HG03378 (cell line): ENCODE results near the gene PRKN.

Experiments used
- ATAC-seq: cut with Tn5 transposase; IDR thresholded peaks from one replicate; pipeline ENCODE4 v1.9.1; 2021; ENCODE audit warnings: mild to moderate bottlenecking, moderate library complexity; ENCODE audit not compliant: unreplicated experiment

PRKN gene

DNA sequence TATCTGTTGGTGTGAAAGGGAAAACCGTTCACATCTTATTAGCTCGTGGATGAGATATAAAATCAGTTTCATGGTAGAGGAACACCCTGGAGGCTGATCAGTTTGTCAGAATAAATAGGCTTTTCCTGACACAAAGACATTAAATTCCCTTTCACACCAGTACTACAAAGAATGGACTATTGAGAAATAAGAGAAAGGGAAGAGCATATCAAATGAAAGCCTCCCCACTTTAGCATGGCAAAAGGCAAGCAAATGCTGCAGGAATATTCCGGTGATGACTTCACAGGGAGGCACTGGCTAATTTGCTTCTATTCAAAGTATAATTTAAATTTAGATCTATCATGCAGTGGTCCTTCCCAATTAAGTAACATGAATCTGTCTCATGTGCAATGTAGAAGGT, 1337.8 kb downstream of the PRKN start:
- no peak for ATAC-seq

DNA sequence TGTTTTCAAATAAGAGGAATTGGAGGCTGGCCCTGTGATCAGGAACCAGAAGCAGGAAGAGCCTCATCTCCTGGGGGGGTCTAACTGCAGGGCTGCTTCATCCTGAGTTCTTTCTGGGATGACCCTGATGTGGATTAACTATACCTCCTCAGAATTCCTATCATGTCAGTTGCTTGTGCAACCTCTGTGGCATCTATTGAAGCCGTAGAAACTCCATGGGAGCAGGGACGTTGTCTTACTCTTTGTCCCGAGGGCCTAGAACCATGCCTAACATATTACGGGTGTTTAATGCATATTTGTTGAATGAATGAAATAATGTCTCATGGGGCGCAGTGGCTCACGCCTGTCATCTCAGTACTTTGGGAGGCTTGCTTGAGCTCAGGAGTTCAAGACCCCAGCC, 1343.6 kb downstream of the PRKN start:
- ATAC-seq: no peak

DNA sequence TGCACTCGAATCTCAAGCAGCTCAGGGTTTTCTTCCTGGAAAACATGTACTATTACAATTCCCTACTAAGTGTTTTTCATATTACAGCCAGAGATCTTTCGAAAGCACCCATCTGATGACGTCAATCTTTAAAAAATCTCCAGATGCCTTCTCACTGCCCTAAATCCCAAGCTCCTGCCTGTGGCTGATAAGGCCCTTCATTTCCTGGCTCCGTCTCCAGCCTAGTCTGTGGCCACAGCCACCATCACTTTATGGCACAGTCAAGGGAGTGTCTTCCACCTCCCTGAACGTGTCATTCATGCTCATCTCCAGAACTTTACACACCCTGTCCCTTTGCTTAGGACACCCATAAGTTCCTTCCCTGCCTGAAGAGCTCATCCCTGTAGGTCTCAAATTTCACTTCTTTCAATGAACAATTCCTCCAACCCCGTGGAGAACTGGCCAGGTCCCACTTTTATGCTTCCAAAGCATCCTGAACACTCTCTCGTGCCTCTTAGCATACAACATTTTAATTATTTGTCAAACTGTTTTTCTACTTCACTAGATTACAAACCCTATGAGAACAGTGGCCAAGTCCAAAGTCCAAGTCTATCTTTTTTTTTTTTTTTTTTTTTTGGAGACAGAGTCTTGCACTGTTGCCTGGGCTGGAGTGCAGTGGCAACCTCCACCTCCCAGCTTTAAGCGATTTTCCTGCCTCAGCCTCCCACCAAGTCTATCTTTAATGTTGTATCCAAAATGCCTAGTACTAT, 1347.6 kb downstream of the PRKN start:
- no peak for ATAC-seq

GRCh38 chr6:161378115-161378514, 1349.5 kb downstream of the PRKN start:
- ATAC-seq: no peak

DNA sequence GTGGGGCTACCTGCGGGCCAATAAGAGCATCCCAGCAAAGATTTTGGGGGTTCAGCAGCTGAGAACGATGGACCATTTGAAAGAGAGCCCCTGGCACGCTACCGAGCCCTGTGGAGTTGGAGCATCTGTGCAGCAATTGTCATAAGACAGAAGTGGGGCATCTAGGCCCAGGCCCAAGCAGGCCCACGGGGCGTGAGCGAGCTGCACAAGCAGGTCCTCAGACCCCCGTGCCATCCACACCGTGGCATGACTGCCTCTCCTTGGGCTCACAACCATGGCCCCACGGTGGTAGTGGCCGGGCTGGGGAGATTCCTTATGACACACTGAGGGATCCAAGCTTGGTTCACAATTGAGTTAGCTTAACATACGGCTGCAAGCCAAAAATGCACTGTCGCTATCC, 1350.5 kb downstream of the PRKN start:
- ATAC-seq: no peak

DNA sequence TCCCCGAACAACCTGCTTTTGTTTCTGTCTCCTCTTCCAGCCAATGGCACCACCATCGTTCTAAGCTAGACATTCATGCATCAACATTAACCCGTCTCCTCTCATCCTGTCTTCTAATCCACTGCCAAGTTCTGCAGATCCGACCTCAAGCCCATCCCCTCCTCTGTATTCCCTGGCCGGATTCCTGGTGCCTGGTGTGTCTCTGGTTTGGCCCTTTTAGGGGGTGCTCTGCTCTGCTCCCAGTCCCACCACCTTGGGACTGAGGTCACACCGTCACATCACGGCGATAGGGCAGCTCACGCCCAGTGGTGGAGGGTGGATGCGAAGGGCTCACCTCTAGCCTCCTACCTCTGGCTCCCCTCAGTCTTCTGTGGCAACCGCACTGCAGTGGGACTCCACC, 1351.2 kb downstream of the PRKN start:
- ATAC-seq: no peak

GRCh38 chr6:161374971-161375873, 1352.3 kb downstream of the PRKN start:
- ATAC-seq: no peak

- ATAC-seq: no peak
Measured at GRCh38 chr6:161373905-161374451, 1353.6 kb downstream of the PRKN start.

DNA sequence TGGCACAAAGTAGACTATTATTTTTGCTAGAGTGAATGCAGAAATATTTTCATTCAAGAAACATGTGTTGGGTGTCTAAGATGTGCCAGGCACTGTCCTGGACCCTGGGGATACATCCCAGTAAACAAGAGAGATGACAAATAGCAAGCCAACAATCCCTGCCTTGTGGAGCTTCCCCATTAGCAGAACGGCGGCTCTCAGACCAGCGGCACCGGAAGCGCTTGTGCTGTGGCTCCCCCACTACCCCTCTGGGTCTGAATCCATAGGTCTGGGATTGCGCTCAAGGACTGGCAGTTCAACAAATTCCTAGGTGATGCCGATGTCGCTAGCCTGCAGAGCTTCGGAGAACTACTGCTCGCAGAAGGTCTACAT, 1355.2 kb downstream of the PRKN start:
- ATAC-seq: no peak

DNA sequence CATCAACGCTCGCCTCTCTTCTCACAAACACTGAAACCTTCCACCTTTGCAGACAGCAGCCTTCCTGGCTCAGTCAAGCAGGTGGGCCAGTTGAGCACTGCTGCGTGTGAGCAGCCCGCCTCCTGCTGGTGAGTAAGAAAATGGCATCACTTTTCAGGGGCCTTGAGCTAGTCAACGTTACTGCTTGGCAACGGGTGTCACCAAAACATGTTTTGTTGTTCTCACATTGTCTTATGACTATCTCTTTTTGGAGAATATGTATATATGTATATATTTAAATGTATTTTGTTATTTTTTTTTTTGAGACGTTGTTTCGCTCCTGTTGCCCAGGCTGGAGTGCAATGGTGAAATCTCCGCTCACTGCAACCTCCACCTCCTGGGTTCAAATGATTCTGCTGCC, 1356.7 kb downstream of the PRKN start:
- peak; percentile 90 for ATAC-seq

DNA sequence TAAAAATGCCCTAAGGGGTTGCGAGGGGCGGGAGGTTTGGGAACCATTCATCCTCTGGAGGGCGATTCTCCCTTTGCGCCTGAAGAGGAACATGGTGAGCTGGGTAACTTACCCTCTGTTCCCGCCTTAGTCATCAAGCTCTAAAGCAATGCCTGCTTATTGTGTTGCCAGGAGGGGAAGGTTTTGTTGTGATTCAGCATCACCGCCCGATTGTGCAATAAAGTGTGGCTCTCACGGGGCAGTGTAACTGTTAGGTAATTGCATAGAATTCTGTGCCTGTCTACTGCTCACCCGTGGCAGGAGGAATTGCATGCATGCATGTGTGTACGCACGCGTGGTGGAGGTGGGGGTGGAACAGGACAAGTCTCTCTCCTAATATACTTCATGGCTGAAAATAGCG, 1358.2 kb downstream of the PRKN start:
- no peak for ATAC-seq

- no peak for ATAC-seq
Measured at GRCh38 chr6:161368514-161368913, 1359.1 kb downstream of the PRKN start.

DNA sequence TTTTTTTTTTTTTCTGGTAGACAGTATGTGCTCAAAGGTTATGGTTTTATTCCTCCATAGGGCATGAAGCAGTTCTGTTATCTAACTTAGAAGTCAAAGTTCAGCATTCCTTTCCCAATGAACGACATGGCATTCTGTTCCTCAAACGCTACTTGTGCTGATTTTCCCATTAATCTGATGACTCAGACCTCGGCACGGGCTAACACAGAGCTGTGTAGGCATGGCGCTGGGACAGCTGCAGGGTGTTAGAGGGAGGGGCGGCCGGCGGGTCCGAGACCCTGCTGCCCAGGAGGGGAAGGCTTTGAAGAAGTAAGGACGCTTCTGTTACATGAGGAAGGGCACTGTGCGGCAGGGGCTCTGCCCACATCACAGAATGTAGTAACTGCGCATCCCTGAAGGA, 1360.1 kb downstream of the PRKN start:
- ATAC-seq: no peak

GRCh38 chr6:161366301-161366923, 1361.2 kb downstream of the PRKN start:
- ATAC-seq: no peak

DNA sequence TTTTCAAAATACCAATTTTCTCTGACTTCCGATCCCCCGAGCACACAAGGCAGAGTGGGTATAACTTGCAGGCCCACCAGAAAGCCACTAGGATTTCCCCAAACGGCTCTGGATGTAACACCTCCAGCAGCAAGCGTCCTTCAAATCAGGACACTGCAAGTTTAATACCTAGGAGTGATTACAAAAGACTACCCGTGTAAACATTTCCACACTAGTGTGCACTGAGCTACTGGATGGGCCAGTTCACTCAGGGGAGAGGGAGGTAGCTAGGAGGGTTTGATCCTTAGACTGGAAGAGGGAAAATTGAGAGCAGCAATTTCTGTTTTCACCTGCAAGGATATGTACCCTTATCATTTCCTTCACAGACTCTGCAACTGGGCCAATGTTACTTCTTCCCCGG, 1361.9 kb downstream of the PRKN start:
- ATAC-seq: no peak

DNA sequence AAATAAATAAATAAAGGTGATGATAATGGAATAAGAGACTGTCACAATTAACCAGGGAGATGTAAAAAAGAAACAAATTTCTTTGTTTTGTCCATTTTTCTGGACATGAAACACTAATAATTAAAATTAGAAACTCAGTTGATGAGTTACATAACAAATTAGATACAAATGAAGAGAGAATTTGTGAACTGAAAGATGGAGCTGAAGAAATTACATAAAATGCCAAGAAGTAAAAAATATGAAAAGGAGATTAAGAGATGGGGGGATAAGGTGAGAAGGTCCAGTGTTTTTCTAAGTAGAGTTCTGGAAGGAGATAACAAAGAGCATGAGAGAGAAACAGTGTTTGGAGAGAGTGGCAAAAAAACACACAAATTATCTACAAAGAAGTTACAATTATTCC, 1364.3 kb downstream of the PRKN start:
- ATAC-seq: no peak

DNA sequence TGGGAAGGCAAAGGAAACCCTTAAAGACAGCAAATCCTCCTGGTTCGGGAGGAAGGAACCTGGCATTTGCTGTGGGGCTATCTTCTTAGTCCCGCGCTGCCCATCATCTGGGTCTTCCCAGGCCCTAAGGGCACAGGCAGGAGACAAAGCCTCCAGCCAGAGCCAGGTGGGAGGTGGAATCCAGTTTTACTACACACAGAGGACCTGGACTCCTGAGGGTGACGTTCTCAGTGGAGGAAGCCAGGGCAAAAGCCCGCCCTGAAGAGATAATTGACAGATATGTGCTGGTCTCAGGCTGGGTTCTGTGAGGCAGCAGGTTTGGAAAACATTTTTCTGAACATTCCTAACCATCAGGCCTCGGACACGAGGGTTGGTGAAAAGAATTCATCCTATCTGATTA, 1365.3 kb downstream of the PRKN start:
- ATAC-seq: no peak

DNA sequence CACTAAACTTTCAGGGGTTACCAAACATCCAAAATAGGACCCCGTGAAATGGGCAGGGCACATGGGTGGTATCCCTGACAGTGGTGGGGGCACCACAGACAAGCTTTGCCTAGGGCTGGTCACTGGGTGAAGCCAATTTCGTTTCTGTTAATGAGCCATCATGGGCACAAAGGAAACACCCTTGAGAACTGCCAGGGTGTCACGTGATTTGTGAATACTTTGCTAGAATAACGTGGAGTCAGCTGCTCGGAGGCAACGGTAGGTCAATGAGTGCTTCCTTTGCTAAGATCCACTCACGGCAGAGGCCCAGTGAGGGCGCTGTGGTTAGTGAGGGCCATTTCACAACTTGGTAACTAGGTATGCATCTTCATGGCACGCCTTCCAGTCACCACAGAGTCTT, 1366.0 kb downstream of the PRKN start:
- no peak for ATAC-seq

DNA sequence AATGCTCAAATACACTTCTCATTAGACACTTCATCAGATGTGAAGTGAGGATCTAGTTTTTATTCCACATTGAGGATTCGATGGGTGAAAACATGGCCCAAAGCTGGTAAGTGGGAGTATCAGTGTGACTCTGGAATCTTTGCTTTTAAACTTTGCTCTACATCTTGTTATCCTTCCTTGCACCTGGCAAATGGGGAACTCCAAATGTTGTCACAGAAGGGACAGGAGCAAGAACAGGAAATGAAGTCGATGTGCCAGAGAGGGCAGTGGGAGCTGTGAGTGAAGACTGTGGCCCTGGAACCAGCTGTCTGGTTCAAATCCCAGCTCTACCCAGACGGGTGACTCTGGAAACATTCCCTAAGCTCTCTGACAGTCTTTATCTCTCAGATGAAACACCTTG, 1367.0 kb downstream of the PRKN start:
- ATAC-seq: no peak

DNA sequence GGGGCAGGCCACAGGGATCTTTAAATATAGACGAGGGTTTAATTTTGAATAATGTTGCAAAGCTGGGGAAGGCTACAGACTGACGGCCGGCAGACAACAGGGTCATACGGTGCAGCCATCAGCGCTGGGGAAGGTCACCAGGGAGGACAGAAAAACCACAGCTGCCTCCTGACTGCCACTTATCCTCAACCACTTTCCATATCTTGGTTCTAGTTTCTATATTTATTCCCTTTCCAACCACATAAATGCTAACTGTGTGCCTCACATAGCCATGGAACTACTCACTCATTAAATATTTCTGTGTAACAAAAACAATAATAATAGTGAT, 1368.0 kb downstream of the PRKN start:
- no peak for ATAC-seq

DNA sequence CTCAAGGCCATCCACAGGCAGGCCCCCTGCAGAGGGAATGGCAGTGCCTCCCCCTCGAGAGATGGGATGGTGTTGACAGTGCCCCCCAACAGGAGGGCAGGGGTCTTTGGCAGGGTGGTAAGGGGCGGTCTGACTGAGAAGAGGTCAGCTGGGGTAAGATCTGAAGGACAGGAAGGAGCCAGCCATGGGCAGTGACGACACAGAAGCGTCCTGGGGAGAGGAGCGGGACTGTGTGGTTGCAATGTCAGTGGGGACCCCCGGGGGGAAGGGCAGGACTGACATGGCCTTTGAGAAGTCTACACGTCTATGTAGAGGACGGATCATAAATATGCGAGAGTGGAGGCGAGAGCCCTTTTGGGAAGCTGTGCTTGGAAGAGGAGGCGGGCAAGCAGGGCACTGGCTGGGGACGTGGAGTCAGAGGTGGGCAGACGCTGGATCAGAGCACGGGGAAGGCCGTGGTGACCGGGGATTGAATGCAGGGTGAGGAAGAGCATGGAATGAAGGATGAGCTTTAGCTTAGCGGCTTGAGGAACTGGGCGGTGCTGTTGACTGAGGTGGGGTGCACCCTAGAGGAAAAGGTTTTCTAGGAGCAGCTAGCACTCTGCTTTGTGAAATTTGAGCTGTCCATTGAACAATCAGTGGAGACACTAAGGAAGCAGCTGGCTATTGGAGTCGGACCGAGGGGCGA, 1371.3 kb downstream of the PRKN start:
- no peak for ATAC-seq
